ENCODE measurements around the gene TTPAL. TPM values are rescaled to one million over a fixed set of nuclear protein-coding genes. Genes with fewer than 3 reads are reported as not detected.

Gene TTPAL
- total and polyA plus RNA-seq, 9 of the 15 experiments (the other 6 are each of a cell fraction or from before 2014, with no cell fraction given), result 1.1 to 7.0 (median 2.6) TPM

GRCh38 chr20:44431502-44432234 is 44.0 kb upstream of the TTPAL start (continued):
- no peak for TF ChIP-seq SRSF3 (IDR thresholded peaks at IDR 0.05; ENCODE audit: insufficient read depth, low read length)
- TF ChIP-seq ZNF76 (CRISPR knock-in tag; IDR thresholded peaks at IDR 0.05; ENCODE audit: borderline replicate concordance), result no peak
- TF ChIP-seq, protein P1, sequence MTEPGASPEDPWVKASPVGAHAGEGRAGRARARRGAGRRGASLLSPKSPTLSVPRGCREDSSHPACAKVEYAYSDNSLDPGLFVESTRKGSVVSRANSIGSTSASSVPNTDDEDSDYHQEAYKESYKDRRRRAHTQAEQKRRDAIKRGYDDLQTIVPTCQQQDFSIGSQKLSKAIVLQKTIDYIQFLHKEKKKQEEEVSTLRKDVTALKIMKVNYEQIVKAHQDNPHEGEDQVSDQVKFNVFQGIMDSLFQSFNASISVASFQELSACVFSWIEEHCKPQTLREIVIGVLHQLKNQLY (CRISPR knock-in tag; conservative IDR thresholded peaks at IDR 0.05), result no peak
- TF ChIP-seq SMAD4 (CRISPR knock-in tag; conservative IDR thresholded peaks at IDR 0.05), result no peak

DNA sequence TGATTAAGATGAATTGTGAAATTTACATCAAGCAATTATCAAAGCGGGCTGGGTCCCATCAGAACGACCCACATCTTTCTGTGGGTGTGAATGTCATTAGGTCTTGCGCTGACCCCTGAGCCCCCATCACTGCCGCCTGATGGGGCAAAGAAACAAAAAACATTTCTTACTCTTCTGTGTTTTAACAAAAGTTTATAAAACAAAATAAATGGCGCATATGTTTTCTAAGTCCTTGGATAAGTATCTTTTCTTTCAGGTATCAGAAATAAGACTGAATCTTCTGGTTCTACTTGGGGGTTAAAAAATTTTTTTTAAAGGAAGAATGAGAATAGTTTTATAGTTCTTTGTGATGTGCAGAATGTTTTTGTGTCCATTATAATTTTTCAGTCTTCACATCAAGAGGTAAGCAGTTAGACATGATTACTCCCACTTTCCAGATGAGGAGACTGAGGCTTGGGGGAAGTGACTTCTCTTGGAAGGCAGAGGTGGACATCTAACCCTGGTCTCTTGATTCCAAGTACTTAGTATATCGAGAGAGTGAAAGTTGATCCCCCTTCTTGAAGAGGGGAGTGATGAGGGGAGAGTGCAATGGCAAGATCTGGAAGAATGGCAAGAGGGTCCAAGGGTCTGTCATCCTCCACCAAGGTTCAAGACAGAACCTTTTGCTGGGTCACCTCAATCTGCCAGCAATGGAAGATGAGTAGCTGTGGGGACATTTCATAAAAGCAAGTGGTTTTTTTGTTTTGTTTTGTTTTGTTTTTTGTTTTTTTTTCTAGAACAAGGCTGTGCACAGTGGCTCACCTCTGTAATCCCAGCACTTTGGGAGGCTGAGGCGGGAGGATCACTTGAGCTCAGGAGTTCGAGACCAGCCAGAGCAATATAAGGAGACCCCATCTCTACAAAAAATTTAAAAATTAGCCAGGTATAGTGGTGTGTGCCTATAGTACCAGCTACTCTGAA is 42.8 kb upstream of the TTPAL start:
- BruUV-seq (replicated peaks), result no TSS peak
- Histone ChIP-seq H3K4me1 (replicated peaks in 1 of 2; ENCODE audit: control insufficient read depth in 2 of 2, insufficient read depth in 2 of 2, low read length in 2 of 2) (no peaks in the 10 kb centered on the region; a peak in 1 of 5 replicates), H4K20me1 (replicated peaks; ENCODE audit: control insufficient read depth, insufficient read depth, low read length) (peaks cover 6% of the 10 kb centered on the region; the same call in 1 of the 2 replicates), H3K27ac (ENCODE audit: extremely low read depth, low read depth, low read length) (no peak overlapping the region), H3K27me3 (ENCODE audit: control insufficient read depth in 2 of 2, insufficient read depth in 2 of 2, low read length in 2 of 2) (peaks cover 33 to 58% of the 10 kb centered on the region in 2 experiments), H3K4me3 (no peak overlapping the region), H3K36me3 (ENCODE audit: control insufficient read depth, insufficient read depth, low read length) (no peaks in the 10 kb centered on the region), H3K9me3 (replicated peaks; ENCODE audit: control insufficient read depth, insufficient read depth, low read depth, low read length) (no peaks in the 10 kb centered on the region), H3K9ac (ENCODE audit: insufficient read depth in 1 of 2, low read depth in 2 of 2, low read length in 2 of 2) (no peak overlapping the region), H3K4me2 (ENCODE audit: insufficient read depth, low read length) (no peak overlapping the region), H3K79me2 (ENCODE audit: control insufficient read depth, insufficient read depth, low read length) (no peaks in the 10 kb centered on the region), H3K9me1 (ENCODE audit: control insufficient read depth, insufficient read depth, low read length) (no peaks in the 10 kb centered on the region), H2AFZ (ENCODE audit: low read depth, low read length) (no peak overlapping the region)
- TF ChIP-seq BCOR (IDR thresholded peaks at IDR 0.05) (peak; percentile 47; the same call in 1 of the 2 replicates), POLR2AphosphoS5 (IDR thresholded peaks at IDR 0.05; ENCODE audit: control insufficient read depth, insufficient read depth, low read depth, low read length) (no peak), RBM25 (IDR thresholded peaks at IDR 0.05; ENCODE audit: low read depth, low read length, severe bottlenecking) (peak; percentile 74)
- DNase-seq (ENCODE audit: extremely low read depth in 1 of 4, low spot score in 3 of 4), result no peak
- WGBS (ENCODE audit: insufficient coverage, low coverage, missing lambda C conversion rate), result 13% methylated on average over 8 of the region's 8 CpGs
- intact Hi-C loops (cut with micrococcal nuclease), result no loop called here
- in situ Hi-C loops (cut with MboI), result no loop called here
- CTCF ChIA-PET (ENCODE audit: low intra/inter-chr PET ratio), result no interaction called here
- ATAC-seq, result no peak
- POLR2A ChIA-PET, result interaction anchor here (1.6 kb wide), 1 partner anchor 13 kb away, joined by 5 read pairs; no protein-coding TSS in a partner anchor
- FAIRE-seq, result no peak

All from K562 (cell line).